Astrocyte (in vitro differentiated cells and primary cell): ENCODE results near the gene PLD3. TPM values are rescaled to one million over a fixed set of nuclear protein-coding genes. Genes with fewer than 3 reads are reported as not detected.

Experiments
- DNase-seq: peaks from one replicate; pipeline ENCODE4 v3.0.0-alpha.2; 2010; ENCODE audit warnings: low read depth
- FAIRE-seq: peaks from 2 replicates; lab custom pipeline; 2011; peaks lifted over from hg19 to GRCh38; lab: Jason Lieb, UNC
- H2AFZ ChIP-seq: 2 replicates; pipeline ENCODE4 v1.6.0; 2012; ENCODE audit warnings: low read depth, low read length, inconsistent platforms
- H3K27ac ChIP-seq: 2 replicates; pipeline ENCODE4 v1.5.1; 2011; ENCODE audit warnings: low read depth, low read length, inconsistent platforms
- H3K27me3 ChIP-seq: 2 replicates; pipeline ENCODE4 v1.6.0; 2011; ENCODE audit warnings: low read length, inconsistent platforms; ENCODE audit not compliant: insufficient read depth
- H3K36me3 ChIP-seq: 2 replicates; pipeline ENCODE4 v1.5.1; 2011; ENCODE audit warnings: low read length, inconsistent platforms; ENCODE audit not compliant: insufficient read depth
- H3K4me1 ChIP-seq: 2 replicates; pipeline ENCODE4 v1.5.1; 2011; ENCODE audit warnings: low read length, inconsistent platforms; ENCODE audit not compliant: insufficient read depth
- H3K4me2 ChIP-seq: 2 replicates; pipeline ENCODE4 v1.6.0; 2012; ENCODE audit warnings: low read length, inconsistent platforms
- H3K4me3 ChIP-seq: 2 replicates; pipeline ENCODE4 v1.5.1; 2011; ENCODE audit warnings: low read depth, mild to moderate bottlenecking, low read length, inconsistent platforms; ENCODE audit not compliant: insufficient read depth
- H3K79me2 ChIP-seq: 2 replicates; pipeline ENCODE4 v1.6.0; 2012; ENCODE audit warnings: mild to moderate bottlenecking, low read length, inconsistent platforms; ENCODE audit not compliant: insufficient read depth
- H3K9ac ChIP-seq: 2 replicates; pipeline ENCODE4 v1.6.0; 2012; ENCODE audit warnings: mild to moderate bottlenecking, low read length, inconsistent platforms
- H3K9me3 ChIP-seq: 2 replicates; pipeline ENCODE4 v1.5.1; 2012; ENCODE audit warnings: low read depth, mild to moderate bottlenecking, low read length, inconsistent platforms; ENCODE audit not compliant: insufficient read depth
- H4K20me1 ChIP-seq: 2 replicates; pipeline ENCODE4 v1.6.0; 2012; ENCODE audit warnings: low read length, inconsistent platforms; ENCODE audit not compliant: insufficient read depth
- H3K27ac Mint-ChIP-seq: one replicate; pipeline ENCODE4 v1.8.0; 2021; ENCODE audit warnings: mild to moderate bottlenecking, mixed read lengths; ENCODE audit not compliant: unreplicated experiment
- H3K27me3 Mint-ChIP-seq: one replicate; pipeline ENCODE4 v1.8.0; 2021; ENCODE audit warnings: low read depth, mixed read lengths; ENCODE audit not compliant: unreplicated experiment
- H3K36me3 Mint-ChIP-seq: one replicate; pipeline ENCODE4 v1.8.0; 2021; ENCODE audit warnings: low read depth, mixed read lengths; ENCODE audit not compliant: unreplicated experiment
- H3K4me1 Mint-ChIP-seq: one replicate; pipeline ENCODE4 v1.8.0; 2021; ENCODE audit warnings: low read depth, mixed read lengths; ENCODE audit not compliant: unreplicated experiment
- H3K4me3 Mint-ChIP-seq: one replicate; pipeline ENCODE4 v1.8.0; 2021; ENCODE audit warnings: mild to moderate bottlenecking, moderate library complexity, mixed read lengths; ENCODE audit not compliant: unreplicated experiment
- H3K9me3 Mint-ChIP-seq: one replicate; pipeline ENCODE4 v1.8.0; 2021; ENCODE audit warnings: mild to moderate bottlenecking, mixed read lengths; ENCODE audit not compliant: unreplicated experiment
- CTCF ChIP-seq: IDR thresholded peaks from 2 replicates; pipeline ENCODE4 v1.5.1; 2011; ENCODE audit warnings: low read depth, mild to moderate bottlenecking, inconsistent platforms, low read length, moderate library complexity; ENCODE audit not compliant: insufficient read depth
- EZH2 ChIP-seq: IDR thresholded peaks from 2 replicates; pipeline ENCODE4 v1.6.1; 2012; ENCODE audit warnings: mild to moderate bottlenecking, low read length, inconsistent platforms; ENCODE audit not compliant: insufficient read depth
- total RNA-seq: library from RNA; stranded (reverse); gene quantifications from 2 replicates; pipeline ENCODE4 v1.2.1, GENCODE V29; 2021

PLD3 gene
- total RNA-seq, 1 donor from 2014 or later = 728 TPM

DNA sequence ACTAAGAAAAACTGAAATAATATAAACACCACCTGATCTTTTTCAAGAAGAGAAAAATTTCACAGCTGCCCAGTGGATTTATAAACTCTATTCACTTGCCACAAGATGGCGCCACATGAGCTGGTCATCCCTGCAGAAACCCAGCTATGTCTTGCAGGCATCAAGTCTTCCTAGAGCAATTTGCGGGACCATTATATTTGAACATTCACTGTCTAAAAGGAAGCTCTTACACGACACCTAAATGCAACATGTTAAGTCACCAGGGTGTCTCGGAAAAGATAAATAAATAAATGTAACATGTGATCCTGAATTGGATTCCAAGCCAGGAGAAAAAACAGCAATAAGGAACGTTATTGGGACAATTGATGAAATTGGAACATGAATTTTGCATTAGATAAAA is 43.1 kb upstream of the PLD3 start:
- peak; percentile 73 for DNase-seq
- no peak overlapping the region for H3K27ac Mint-ChIP-seq
- H3K36me3 Mint-ChIP-seq = no peaks in the 10 kb centered on the region

DNA sequence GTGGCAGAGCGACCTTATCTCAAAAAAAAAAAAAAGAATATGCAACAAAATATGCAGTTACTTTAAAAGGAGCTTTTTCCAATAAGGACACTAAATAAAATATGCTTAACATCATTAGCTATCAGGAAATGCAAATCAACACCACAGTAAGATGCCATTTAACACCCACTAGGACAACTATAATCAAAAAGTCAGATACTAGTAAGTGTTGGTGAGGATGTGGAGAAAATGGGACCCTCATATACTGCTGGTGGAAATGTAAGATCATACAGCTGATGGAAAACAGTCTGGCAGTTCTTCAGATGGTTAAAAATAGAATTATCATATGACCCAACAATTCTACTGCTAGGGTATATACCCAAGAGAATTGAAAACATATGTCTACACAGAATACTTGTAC is 38.8 kb upstream of the PLD3 start:
- H3K4me2 ChIP-seq = no peak overlapping the region
- H2AFZ ChIP-seq = no peak overlapping the region
- H3K4me3 Mint-ChIP-seq = no peak overlapping the region
- H3K4me1 ChIP-seq = no peaks in the 10 kb centered on the region
- H3K27ac Mint-ChIP-seq = no peak overlapping the region
- H3K36me3 Mint-ChIP-seq = no peaks in the 10 kb centered on the region
- H3K79me2 ChIP-seq = no peaks in the 10 kb centered on the region
- H3K4me1 Mint-ChIP-seq = no peaks in the 10 kb centered on the region
- no peaks in the 10 kb centered on the region for H4K20me1 ChIP-seq
- no peak overlapping the region for H3K9ac ChIP-seq
- H3K9me3 Mint-ChIP-seq = no peaks in the 10 kb centered on the region
- no peak overlapping the region for H3K4me3 ChIP-seq
- DNase-seq (no peak), FAIRE-seq (no peak)
- no peaks in the 10 kb centered on the region for H3K36me3 ChIP-seq
- H3K9me3 ChIP-seq = no peaks in the 10 kb centered on the region
- no peaks in the 10 kb centered on the region for H3K27me3 ChIP-seq
- no peaks in the 10 kb centered on the region for H3K27me3 Mint-ChIP-seq
- TF ChIP-seq EZH2 (no peak), CTCF (no peak)
- H3K27ac ChIP-seq = no peak overlapping the region

More for the DNA sequence above, 43.1 kb upstream of the PLD3 start:
- H3K9me3 Mint-ChIP-seq = no peaks in the 10 kb centered on the region
- no peaks in the 10 kb centered on the region for H3K27me3 Mint-ChIP-seq
- H3K4me3 Mint-ChIP-seq = no peak overlapping the region
- H3K27ac ChIP-seq = no peak overlapping the region
- TF ChIP-seq EZH2 (no peak), CTCF (peak; percentile 92)
- H4K20me1 ChIP-seq = no peaks in the 10 kb centered on the region
- H3K79me2 ChIP-seq = no peaks in the 10 kb centered on the region
- H2AFZ ChIP-seq = no peak overlapping the region
- H3K36me3 ChIP-seq = no peaks in the 10 kb centered on the region
- no peaks in the 10 kb centered on the region for H3K4me1 ChIP-seq
- no peak overlapping the region for H3K9ac ChIP-seq
- H3K4me1 Mint-ChIP-seq = peaks cover 8% of the 10 kb centered on the region
- FAIRE-seq = no peak
- H3K27me3 ChIP-seq = no peaks in the 10 kb centered on the region
- no peaks in the 10 kb centered on the region for H3K9me3 ChIP-seq
- no peak overlapping the region for H3K4me2 ChIP-seq
- no peak overlapping the region for H3K4me3 ChIP-seq

GRCh38 chr19:40312533-40312932 is 36.0 kb upstream of the PLD3 start:
- H3K4me3 Mint-ChIP-seq = no peak overlapping the region
- Histone ChIP-seq H3K27ac (no peak overlapping the region), H3K79me2 (no peaks in the 10 kb centered on the region), H3K9me3 (no peaks in the 10 kb centered on the region), H4K20me1 (no peaks in the 10 kb centered on the region), H3K9ac (no peak overlapping the region), H3K27me3 (no peaks in the 10 kb centered on the region), H3K36me3 (no peaks in the 10 kb centered on the region), H2AFZ (no peak overlapping the region), H3K4me1 (no peaks in the 10 kb centered on the region), H3K4me2 (no peak overlapping the region), H3K4me3 (no peak overlapping the region)
- H3K27ac Mint-ChIP-seq = no peak overlapping the region
- no peak for TF ChIP-seq CTCF
- TF ChIP-seq EZH2 = no peak
- H3K36me3 Mint-ChIP-seq = peaks cover 1% of the 10 kb centered on the region
- no peaks in the 10 kb centered on the region for H3K27me3 Mint-ChIP-seq
- no peaks in the 10 kb centered on the region for H3K4me1 Mint-ChIP-seq
- H3K9me3 Mint-ChIP-seq = no peaks in the 10 kb centered on the region
- FAIRE-seq = no peak
- DNase-seq = no peak
